GM10266 (cell line): Measurements from ENCODE around the gene WDR82.

Source experiments
- DNase-seq: peaks from one replicate; pipeline ENCODE4 v3.0.0; 2012; ENCODE audit errors: extremely low spot score
- TF ChIP-seq, protein P1 (sequence below): IDR thresholded peaks from 2 replicates; pipeline ENCODE4 v1.5.1; 2012; ENCODE audit warnings: mild to moderate bottlenecking, low read depth; ENCODE audit not compliant: control insufficient read depth, insufficient read depth; ENCODE audit errors: missing control alignments

The WDR82 gene, protein sequence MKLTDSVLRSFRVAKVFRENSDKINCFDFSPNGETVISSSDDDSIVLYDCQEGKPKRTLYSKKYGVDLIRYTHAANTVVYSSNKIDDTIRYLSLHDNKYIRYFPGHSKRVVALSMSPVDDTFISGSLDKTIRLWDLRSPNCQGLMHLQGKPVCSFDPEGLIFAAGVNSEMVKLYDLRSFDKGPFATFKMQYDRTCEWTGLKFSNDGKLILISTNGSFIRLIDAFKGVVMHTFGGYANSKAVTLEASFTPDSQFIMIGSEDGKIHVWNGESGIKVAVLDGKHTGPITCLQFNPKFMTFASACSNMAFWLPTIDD

DNA sequence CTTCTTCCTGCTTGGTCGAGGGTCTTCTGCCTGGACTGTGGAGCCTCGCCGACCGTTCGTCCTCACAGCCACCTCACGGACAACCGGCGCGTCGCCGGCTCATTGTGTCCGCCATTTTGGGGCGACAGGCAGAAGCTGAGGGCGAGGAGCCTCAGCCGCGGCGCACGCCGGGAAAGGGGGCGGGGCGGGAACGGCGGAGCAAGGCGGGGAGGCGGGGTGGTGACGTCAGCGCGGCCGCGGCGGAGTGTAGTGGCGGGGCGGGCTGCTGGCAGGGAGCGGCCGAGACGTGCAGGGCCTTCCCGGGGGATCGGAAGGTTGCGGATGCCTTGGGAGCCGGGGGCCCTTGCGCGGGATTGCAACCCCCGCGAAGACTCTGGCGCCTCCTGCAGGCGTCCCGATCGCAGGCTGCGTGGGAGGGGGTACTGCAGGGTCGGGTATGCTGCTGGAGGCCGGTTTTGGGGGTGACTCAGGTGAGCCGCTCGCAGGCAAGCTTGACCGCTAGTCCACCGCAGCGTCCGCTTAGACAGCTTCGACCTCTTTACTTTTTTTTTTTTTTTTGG lies at the start of gene WDR82:
Gene WDR82, minus strand, starts transcription at position 140 of the 560 bp plus-strand sequence. CDS start 288 bp downstream, outside the sequence.
- peak; percentile 97 for DNase-seq
- TF ChIP-seq, protein P1, sequence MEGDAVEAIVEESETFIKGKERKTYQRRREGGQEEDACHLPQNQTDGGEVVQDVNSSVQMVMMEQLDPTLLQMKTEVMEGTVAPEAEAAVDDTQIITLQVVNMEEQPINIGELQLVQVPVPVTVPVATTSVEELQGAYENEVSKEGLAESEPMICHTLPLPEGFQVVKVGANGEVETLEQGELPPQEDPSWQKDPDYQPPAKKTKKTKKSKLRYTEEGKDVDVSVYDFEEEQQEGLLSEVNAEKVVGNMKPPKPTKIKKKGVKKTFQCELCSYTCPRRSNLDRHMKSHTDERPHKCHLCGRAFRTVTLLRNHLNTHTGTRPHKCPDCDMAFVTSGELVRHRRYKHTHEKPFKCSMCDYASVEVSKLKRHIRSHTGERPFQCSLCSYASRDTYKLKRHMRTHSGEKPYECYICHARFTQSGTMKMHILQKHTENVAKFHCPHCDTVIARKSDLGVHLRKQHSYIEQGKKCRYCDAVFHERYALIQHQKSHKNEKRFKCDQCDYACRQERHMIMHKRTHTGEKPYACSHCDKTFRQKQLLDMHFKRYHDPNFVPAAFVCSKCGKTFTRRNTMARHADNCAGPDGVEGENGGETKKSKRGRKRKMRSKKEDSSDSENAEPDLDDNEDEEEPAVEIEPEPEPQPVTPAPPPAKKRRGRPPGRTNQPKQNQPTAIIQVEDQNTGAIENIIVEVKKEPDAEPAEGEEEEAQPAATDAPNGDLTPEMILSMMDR = peak; percentile 45

DNA sequence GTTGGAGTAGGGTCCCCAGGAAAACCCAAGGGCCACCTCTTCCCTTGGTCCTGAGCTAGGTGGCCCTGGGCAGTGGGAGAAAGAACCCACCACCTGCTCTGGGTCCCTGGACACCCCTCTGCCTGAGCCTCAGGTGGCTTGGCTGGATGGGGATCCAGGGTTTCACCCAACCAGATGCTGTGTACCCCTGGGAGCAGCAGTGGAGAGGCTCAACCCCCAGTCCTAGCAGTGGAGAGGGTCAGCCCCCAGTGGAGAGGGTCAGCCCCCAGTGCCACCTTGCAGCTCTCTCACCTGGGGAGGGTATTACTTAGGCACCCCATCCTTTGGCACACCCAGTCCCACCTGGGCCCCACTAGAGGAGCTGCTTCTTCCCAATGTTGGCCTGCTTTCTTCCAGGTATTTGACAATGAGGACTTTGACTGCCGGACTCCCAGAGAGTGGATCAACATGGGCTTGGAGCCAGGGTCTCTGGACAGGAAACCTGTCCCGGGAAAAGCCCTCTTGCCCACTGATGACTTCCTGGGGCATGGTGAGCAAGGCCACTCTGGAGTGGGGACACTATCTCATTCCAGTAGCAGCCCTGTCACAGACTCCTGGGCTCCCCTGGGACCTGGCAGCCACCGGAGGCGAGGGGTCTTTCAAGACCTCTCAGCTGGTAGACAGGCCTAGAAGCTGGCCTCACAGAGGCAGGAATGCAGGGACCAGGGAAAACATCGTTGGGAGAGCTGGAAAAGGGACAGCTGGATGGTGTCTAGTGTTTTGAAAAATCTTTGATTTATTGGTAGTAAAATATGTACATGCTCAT lies 49.2 kb upstream of the WDR82 start:
- no peak for DNase-seq
- TF ChIP-seq, protein P1 = no peak

DNA sequence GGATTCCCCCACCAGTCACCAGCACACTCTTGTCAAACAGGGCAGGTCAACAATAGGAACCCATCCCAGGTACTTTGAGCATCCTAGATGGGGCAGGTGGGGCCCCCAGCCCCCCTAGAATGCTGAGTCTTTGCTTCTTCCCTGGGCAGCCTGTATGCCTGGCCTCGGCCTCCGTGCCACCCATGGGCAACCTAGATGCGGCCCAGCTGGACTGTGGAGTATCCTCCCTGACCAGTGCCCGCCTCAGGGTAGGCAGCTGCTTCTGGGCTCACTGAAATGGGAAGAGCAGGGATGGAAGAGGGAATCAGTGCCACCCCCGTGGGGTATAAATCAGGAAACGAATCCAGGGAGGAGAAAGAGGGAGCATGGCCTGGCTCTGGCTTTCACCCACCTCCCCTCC lies 48.5 kb upstream of the WDR82 start:
- TF ChIP-seq, protein P1 = no peak
- DNase-seq = no peak

DNA sequence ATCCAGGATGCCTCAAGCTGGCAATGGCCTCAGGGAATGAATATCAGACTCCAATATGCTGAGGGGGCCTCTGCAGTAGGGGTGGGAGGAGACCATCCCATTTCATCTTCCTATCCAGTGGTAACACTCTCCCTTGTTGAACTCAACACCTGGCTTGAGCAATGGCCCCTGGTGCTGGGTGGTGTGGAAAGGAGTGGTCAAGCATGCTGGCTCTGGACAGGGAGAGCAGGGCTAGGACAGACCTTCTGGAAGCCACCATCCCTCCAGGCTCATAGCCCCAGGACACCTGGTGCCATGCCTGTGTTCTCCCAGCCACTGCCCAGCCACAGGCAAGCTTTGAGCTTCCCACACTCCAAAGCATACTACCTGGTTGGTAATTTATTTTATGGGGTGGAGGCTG lies 47.2 kb upstream of the WDR82 start:
- TF ChIP-seq, protein P1 = no peak
- DNase-seq = no peak

DNA sequence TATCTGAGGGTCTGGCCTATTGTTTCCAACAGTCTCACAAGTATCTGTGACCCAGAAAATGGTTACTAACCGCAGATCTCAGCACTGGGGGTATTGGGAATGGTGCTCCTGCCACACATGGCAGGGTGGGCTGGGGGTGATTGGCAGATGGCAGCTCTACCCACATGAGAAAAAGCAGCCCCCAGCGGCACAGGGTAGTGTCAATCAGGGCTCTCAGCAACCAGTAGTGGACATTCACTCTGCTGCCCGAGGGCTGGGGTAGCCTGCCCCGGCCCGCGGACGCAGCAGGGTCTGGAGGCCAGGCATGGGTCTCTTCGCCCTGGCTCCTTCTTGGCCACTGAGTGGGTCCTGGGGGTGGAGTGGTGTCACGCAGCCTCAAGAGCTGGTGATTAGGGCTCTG lies 46.2 kb upstream of the WDR82 start:
- no peak for DNase-seq
- TF ChIP-seq, protein P1 = no peak

DNA sequence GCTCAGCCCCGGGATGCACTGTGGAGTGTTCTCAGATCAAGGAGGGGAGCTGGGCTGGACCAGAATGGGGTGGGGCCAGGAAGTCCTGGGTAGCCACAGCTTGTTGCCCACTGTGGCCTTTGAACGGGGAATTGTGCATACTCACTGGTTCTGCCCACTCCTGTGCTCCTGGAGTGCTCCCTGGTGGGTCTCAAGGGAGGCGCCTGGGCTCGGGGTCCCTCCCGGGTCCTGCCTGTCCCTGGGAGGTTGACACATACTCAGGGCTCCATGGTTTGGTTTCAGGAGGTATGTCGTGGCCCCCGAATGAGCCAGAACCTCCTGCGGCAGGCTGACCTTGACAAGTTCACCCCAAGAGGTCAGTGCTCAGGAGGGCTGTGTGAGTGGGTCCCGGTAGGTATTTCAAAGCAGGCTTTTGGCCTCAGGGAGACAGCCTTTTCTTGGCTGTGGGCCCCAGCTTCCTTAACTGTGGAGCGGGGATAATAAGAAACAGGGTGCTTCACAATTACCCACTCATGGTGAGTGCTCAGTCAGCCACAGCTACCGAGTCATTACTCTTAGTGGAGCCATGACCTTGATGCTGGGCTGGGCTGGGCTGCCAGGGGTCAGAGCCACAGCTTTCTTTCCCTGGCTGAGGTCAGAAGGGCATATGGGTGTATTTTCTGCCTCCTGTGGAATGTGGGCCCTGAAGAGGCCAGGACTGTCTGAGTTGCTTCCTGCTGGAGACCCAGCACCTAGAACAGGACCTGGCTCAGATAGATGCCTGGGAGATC lies 45.3 kb upstream of the WDR82 start:
- TF ChIP-seq, protein P1 = no peak
- DNase-seq = no peak

DNA sequence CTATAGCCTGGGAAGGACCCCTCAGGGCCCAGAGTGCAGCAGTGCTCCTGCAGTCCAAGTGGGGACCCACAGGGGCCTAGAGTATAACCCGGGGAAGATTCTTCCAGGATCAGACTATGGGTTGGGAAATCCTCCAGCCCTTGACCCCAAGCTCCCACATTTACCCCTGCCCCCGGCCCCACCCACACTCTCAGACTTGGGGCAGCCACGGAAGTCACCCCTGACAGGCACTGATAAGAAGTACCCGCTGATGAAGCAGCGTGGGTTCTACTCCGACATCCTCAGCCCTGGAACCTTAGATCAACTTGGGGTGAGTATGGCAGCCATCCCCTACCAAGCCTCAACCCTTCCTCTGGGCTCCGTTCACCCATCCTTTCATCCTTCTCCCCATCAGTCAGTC lies 44.0 kb upstream of the WDR82 start:
- no peak for DNase-seq
- TF ChIP-seq, protein P1 = no peak
